Activated T-cell treated with anti-CD3 and anti-CD28 coated beads, Interleukin-2, amount 50 U/mL, for 24 hours (primary cell): ENCODE measurements around the gene TNFRSF4.
A peak's percentile ranks its signal among the peaks of the same experiment; 100 is the strongest.
"Not testable (repeated sequence)": the region's sequence is repeated elsewhere in the genome, so short reads cannot be mapped to it uniquely, and the experiment has no call there.

Experiments
- DNase-seq: peaks from one replicate; pipeline ENCODE4 v3.0.0-alpha.2; 2020
- H3K27ac Mint-ChIP-seq: 2 replicates; pipeline ENCODE4 v1.8.0; 2020; ENCODE audit warnings: mild to moderate bottlenecking, mixed read lengths
- H3K27me3 Mint-ChIP-seq: 2 replicates; pipeline ENCODE4 v1.8.0; 2020; ENCODE audit warnings: mixed read lengths
- H3K36me3 Mint-ChIP-seq: 2 replicates; pipeline ENCODE4 v1.8.0; 2020; ENCODE audit warnings: low read depth, mixed read lengths
- H3K4me1 Mint-ChIP-seq: 2 replicates; pipeline ENCODE4 v1.8.0; 2020; ENCODE audit warnings: low read depth, mixed read lengths
- H3K4me3 Mint-ChIP-seq: 2 replicates; pipeline ENCODE4 v1.8.0; 2020; ENCODE audit warnings: mild to moderate bottlenecking, moderate library complexity, mixed read lengths
- H3K9me3 Mint-ChIP-seq: 2 replicates; pipeline ENCODE4 v1.8.0; 2020; ENCODE audit warnings: mixed read lengths

Gene TNFRSF4

DNA sequence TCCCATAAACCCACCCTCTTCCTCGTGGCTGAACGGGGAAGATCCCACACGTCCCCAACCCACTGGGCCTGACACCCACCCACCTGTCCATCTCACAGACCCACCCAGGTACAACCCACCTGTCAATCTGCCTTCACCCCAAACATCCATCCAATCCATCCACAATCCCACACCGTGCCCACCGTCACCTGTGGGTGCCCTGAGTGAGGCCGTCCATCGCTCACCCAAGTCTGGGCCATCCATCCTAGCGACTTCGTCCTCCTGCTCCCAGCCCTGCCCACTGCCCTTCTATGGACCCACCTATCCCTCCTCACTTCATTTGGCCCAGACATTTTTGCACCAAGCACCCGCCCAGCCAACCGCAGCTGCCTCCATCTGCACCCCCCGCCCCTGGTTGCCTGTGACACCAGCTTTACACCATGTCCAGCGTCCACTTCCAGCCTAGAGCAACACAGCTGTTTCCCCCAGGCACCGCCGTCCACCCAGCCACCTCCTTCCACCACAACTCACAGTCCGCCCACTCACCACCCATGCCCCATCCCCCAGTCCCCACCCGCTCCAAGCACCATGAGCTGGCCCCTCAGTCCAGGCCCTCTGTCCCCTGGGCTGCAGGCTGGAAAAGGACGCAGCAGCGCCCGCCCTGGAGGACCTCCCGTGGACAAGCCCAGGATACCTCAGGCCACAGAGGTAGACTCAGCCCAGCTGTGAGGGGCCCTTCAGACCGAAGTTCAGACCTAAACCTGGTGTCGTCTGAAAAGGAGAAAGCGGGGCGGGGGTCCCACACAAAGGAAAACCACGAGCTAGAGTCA, 32.6 kb downstream of the TNFRSF4 start:
- DNase-seq, result no peak
- H3K4me3 Mint-ChIP-seq, result no peak overlapping the region
- no peaks in the 10 kb centered on the region for H3K36me3 Mint-ChIP-seq
- peaks cover 2% of the 10 kb centered on the region for H3K4me1 Mint-ChIP-seq
- no peaks in the 10 kb centered on the region for H3K9me3 Mint-ChIP-seq
- peaks cover 7% of the 10 kb centered on the region for H3K27me3 Mint-ChIP-seq
- H3K27ac Mint-ChIP-seq, result no peak overlapping the region

DNA sequence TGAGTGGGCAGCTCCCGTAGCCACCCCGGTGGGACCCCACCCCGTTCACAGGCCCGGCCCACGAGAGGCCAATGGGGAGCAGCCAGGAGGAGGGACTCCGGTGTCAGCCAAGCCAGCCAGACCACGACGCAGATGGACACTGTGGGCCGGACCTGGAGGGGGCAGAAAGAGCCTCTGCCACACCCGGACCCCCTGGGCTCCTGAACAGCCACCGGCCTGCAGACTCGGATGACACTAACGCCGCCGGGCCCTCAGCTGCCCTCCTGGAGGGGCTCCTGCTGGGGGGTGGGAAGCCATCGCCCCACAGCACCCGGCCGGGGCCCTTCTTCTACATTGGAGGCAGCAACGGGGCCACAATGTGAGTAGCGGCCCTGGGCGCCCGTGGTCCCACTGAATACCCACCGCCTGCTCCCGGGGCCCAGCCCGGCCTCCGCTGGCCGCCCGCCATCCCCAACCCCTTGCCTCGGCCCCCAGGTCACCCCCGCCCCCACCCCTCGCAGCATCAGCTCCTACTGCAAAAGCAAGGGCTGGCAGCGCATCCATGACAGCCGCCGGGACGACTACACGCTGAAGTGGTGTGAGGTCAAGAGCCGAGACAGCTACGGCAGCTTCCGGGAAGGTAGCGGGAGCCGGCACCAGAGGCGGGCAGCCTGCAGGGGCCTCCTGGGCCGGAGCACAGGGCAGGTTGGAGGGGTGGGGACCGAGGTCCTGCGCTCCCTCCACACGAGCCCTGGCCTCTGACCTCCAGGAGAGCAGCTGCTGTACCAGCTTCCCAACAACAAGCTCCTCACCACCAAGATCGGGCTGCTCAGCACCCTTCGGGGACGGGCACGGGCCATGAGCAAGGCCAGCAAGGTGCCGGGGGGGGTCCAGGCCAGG, 33.7 kb downstream of the TNFRSF4 start:
- DNase-seq, result no peak

DNA sequence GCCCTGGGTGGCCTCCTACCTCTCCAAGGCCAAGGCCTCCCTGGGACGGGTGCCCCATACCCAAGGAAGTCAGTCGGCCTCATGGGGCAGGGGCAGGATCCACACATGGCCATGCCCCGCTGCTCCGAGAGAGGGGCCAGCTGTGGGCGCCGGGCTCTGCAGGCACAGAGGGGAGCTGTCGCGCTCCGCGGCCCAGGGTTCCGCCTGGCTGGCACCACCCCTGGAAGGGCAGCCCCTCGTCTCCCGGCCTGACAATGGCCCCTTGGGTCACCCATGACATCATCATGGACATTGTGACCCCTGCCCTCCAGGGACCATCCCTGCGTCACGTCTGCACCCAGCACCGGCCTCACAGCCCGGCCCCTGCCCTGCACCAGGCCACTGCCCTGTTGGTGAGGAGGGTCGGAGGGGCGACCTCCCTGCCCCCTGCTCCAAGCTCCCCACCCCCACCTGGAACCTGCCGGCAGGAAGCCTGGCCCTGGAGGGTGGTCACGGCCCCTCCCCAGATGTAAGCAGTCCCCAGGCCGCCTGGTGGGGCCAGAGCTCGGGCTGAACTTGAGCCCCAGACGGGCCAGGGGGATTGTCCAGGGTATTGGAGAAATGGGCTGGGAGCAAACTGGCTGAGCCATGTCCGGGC, 34.5 kb downstream of the TNFRSF4 start:
- no peak overlapping the region for H3K27ac Mint-ChIP-seq
- no peaks in the 10 kb centered on the region for H3K9me3 Mint-ChIP-seq
- H3K4me3 Mint-ChIP-seq, result no peak overlapping the region
- peaks cover 4% of the 10 kb centered on the region for H3K4me1 Mint-ChIP-seq
- DNase-seq, result no peak
- no peaks in the 10 kb centered on the region for H3K36me3 Mint-ChIP-seq
- peaks cover 7% of the 10 kb centered on the region for H3K27me3 Mint-ChIP-seq

More for the DNA sequence above, 33.7 kb downstream of the TNFRSF4 start:
- Mint-ChIP-seq H3K27ac (no peak overlapping the region), H3K4me1 (peaks cover 2% of the 10 kb centered on the region), H3K36me3 (no peaks in the 10 kb centered on the region), H3K9me3 (no peaks in the 10 kb centered on the region), H3K27me3 (peaks cover 7% of the 10 kb centered on the region), H3K4me3 (no peak overlapping the region)

DNA sequence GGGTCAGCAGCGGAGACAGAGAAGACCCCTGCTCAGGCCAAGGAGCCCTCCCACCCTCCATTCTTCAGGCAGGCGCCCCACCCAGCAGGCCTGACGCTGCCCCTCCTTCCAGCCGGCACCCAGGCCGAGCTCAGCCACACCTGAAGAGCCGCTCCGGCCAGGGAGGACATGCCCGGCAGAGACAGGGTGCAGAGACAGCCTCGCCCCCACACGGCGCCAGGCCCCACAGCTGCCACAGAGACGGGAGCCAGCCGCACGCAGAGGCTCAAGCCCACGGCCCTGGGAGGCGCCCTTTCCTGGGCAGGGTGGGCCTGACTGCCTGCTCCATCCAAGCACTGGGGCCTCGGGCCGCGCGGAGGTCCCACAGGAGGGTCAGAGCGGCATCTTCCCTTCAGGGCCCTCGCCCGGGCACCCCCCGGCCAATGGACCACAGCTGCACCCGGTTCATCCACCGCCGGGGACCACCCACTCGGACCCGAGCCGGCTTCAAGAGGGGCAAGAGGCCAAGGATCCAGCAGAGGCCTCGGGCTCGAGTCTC, 35.1 kb downstream of the TNFRSF4 start:
- no peak overlapping the region for H3K4me3 Mint-ChIP-seq
- H3K9me3 Mint-ChIP-seq, result no peaks in the 10 kb centered on the region
- no peak for DNase-seq
- H3K27me3 Mint-ChIP-seq, result peaks cover 7% of the 10 kb centered on the region
- no peaks in the 10 kb centered on the region for H3K36me3 Mint-ChIP-seq
- peaks cover 8% of the 10 kb centered on the region for H3K4me1 Mint-ChIP-seq
- H3K27ac Mint-ChIP-seq, result no peak overlapping the region

DNA sequence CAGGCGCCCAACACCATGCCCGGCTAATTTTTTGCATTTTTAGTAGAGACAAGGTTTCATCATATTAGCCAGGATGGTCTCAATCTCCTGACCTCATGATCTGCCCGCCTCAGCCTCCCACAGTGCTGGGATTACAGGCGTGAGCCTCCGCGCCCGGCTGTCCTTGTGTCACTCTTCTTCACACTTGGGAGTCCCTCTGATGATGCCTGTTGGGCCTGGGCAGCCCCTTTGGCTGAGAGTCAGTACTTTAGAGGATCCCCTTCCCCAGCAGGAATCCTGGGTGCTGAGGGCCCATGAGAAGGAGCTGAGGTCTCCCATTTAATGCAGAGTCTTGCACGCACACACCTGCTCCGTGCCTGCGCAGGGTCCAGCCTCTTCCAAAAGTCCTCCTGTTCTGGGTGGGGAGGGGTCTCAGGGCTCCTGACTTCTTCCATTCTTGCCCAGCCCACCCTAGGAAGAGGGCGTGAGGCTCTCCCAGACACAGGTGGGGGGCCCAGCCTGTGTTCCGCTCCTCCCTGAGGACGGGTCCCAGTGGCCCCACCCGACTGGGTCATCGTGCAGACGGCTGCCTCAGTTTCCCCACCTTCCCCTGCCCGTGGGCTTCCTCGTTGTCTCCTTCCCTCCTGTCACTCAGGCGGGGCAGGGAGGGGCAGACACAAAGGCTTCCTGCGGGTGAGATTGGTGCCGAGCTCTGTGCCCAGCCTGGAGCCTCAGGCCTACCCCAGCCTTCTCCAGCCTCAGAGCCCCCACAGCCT, 36.3 kb downstream of the TNFRSF4 start:
- DNase-seq, result no peak
- Mint-ChIP-seq H3K36me3 (no peaks in the 10 kb centered on the region), H3K9me3 (no peaks in the 10 kb centered on the region), H3K4me1 (peaks cover 14% of the 10 kb centered on the region), H3K4me3 (no peak overlapping the region), H3K27me3 (peaks cover 7% of the 10 kb centered on the region), H3K27ac (no peak overlapping the region)

DNA sequence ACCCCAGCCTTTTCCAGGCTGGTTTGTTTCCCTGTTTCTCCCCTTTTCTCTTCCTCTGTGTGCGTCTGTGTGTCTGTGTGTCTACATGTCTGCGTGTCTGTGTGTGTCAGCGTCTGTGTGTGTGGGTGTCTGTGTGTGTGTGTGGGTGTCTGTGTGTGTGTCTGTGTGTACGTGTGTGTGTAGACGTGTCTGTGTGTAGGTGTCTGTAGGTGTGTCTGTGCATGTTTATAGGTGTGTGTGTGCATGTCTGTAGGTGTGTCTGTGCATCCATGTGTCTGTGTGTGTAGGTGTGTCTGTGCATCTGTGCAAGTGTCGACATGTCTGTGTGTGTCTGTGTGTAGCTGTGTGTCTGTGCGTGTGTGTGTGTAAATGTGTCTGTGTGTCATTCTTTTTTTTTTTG, 37.0 kb downstream of the TNFRSF4 start:
- Mint-ChIP-seq H3K4me1 (peaks cover 16% of the 10 kb centered on the region), H3K27me3 (peaks cover 11% of the 10 kb centered on the region), H3K9me3 (no peaks in the 10 kb centered on the region), H3K27ac (peak overlapping the region; percentile 15), H3K4me3 (no peak overlapping the region), H3K36me3 (no peaks in the 10 kb centered on the region)
- no peak for DNase-seq

DNA sequence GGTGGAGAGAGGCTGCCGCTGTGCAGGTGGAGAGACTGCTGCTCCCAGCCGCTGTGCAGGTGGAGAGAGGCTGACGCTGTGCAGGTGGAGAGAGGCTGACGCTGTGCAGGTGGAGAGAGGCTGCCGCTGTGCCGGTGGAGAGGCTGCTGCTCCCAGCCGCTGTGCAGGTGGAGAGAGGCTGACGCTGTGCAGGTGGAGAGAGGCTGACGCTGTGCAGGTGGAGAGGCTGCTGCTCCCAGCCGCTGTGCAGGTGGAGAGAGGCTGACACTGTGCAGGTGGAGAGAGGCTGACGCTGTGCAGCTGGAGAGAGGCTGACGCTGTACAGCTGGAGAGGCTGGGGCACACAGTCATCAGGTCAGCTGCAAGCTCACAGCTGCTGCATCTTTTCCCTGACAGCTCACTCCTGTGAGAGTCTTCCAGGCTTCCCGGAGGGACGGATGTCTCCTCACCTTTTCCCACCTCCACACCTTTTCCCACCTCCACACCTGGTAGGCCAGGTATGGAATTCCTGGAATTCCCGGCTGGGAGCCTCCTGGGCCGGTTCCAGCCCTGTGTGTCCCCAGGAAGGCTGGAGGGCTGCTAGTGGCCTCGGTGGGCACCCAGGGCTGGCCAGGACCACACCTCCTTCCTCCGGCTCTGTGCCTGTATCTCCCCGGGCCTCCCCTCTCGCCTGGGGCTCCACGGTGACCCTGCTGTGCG, 37.7 kb downstream of the TNFRSF4 start:
- not testable (repeated sequence) for H3K27ac Mint-ChIP-seq, H3K36me3 Mint-ChIP-seq, H3K9me3 Mint-ChIP-seq, H3K4me3 Mint-ChIP-seq, H3K27me3 Mint-ChIP-seq, DNase-seq
- H3K4me1 Mint-ChIP-seq, result peaks cover 17% of the 10 kb centered on the region

DNA sequence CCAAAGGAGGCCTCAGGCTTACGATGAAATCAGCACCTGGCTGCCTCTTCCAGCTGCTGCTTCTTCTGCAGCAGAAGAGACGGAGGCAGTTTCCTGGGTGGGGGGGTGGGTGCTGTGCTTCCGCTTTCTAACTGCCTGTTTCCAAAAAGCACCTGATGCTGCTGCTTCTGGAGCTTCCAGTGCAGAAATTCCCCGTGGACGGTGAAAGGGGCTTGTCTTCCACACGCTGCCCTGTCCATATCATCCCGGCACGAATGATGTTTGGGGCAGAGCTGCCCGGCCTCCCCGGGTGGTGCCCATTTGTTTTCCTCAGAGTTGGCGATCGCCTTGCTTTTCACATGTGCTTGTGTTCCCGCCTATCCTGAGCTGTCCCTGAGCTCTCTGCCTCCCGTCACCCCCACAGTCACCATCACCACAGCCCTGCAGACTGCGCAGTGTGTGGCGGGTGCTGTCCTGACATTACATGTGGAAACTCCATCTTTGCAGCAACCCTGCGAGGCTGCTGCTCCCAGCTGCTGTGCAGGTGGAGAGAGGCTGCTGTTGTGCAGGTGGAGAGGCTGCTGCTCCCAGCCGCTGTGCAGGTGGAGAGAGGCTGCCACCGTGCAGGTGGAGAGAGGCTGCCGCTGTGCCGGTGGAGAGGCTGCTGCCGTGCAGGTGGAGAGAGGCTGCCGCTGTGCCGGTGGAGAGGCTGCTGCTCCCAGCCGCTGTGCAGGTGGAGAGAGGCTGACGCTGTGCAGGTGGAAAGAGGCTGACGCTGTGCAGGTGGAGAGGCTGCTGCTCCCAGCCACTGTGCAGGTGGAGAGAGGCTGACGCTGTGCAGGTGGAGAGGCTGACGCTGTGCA, 38.5 kb downstream of the TNFRSF4 start:
- no peak for DNase-seq
- Mint-ChIP-seq H3K9me3 (no peaks in the 10 kb centered on the region), H3K27me3 (peaks cover 4% of the 10 kb centered on the region), H3K4me1 (peaks cover 17% of the 10 kb centered on the region), H3K36me3 (no peaks in the 10 kb centered on the region), H3K27ac (no peak overlapping the region), H3K4me3 (no peak overlapping the region)

DNA sequence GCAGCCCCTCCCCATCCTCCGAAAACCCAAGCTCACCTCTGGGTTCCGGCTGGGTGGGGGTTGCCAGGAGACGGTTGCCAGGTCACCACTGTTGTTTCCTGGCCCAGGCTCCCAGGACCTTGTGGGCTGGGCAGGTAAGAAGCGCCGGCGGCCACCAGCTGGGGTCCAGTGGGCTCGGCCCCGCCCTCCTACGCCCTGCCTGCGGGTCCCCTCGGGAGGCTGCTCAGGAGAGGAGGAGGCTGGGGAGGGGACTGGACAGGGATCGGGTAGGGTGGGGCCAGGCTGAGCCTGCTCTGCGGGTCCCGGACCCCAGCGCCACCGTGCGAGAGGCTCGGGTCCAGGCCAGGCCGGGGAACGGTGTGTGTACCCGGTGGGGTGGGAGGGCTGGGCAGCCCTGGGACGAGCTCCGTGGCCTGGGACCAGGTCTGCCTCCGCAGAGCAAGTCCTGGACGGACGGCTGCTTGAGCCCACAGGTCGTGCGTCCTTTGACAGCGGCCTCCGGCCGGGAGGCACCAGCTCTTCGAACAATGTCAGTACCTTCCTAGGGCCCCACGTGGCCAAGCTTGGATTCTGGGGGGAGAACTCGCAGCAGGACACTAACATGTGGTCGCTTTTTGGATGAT, 40.0 kb downstream of the TNFRSF4 start, which contains the start of gene TTLL10:
TTLL10 (plus strand) TSS at position 88 of the 623 bp plus-strand sequence. CDS start 5,336 bp downstream, outside the sequence.
- DNase-seq, result peak; percentile 57
- H3K9me3 Mint-ChIP-seq, result no peaks in the 10 kb centered on the region
- peaks cover 9% of the 10 kb centered on the region for H3K27me3 Mint-ChIP-seq
- no peak within 1 kb of the TSS for H3K27ac Mint-ChIP-seq
- H3K4me1 Mint-ChIP-seq, result peaks cover 23% of the 10 kb centered on the region
- no peaks in the 10 kb centered on the region for H3K36me3 Mint-ChIP-seq
- no peak within 1 kb of the TSS for H3K4me3 Mint-ChIP-seq

DNA sequence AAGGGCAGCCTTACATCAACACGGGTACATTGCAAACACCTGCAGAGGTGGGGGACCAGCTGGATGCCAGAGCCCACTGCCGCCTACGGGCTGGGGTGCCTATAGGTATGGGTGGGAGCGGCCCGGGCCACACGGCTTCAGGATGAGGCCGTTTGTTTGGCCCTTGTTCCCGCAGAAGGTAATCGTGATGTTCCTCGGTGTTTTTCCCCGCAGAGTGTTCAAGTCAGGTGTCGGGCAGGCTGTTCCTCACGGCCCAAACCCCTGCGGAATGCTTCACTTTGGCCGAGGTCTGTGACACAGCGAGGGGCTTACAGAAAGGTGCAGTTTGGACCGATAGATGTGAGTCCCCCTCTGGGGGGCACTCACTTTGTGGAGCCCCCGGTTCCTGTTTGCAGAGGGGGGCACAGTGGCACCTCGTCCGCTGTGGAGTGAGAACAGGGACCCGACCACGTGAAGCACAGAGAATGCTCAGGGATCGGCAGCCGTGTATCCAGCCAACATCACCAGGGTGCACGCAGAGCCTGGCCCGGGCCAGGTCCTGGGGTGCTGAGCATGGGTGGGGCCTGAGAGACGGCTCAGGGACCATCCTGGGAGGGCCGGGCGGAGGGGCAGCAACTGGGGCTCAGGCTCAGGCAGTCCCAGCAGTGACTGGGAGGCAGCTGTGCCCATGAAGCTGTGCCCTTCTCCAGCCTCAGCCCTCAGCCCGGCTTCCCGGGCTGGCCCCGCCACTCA, 40.7 kb downstream of the TNFRSF4 start:
- no peak overlapping the region for H3K27ac Mint-ChIP-seq
- H3K36me3 Mint-ChIP-seq, result no peaks in the 10 kb centered on the region
- no peak overlapping the region for H3K4me3 Mint-ChIP-seq

DNA sequence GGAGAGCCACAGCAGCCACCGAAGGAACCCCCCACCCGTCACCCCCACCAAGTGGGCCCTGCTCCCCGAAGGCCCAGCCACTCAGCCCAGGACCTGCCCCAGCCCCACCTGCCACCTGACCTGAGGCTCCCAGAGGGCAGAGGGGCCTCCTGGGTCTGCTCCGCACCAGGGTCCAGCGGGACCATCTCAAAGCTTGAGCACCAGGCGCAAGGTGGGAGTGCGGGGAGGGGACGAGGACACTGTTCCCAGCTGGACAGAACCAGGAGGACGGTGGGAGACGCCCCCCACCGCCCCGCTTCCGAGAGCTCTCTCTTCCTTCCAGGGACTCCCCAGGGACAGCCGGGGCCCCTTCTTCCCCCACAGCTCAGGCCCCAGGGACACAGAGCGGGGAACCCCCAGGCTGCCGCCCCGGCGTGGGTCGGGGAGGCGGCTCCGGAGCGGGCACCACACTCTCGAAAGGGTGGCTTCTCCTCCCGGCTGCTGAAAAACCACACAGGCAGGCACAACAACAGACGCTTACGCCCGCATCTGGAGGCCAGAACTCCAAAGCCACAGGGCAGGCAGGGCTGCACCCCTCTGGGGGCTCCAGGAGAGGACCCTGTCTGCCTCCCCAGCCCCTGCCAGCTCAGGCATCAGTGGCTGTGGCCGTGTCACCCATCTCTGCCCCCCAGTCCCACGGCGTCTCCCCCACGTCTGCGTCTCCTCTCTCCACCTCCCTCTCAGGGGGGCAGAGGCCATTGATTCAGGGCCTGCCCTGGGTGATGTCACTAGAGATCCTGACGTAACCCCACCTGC, 42.2 kb downstream of the TNFRSF4 start:
- peaks cover 9% of the 10 kb centered on the region for H3K27me3 Mint-ChIP-seq
- peaks cover 23% of the 10 kb centered on the region for H3K4me1 Mint-ChIP-seq
- no peaks in the 10 kb centered on the region for H3K36me3 Mint-ChIP-seq
- H3K9me3 Mint-ChIP-seq, result no peaks in the 10 kb centered on the region
- H3K27ac Mint-ChIP-seq, result peak overlapping the region; percentile 26
- DNase-seq, result peak; percentile 54
- H3K4me3 Mint-ChIP-seq, result no peak overlapping the region

More for the DNA sequence above, 40.7 kb downstream of the TNFRSF4 start:
- Mint-ChIP-seq H3K4me1 (peaks cover 23% of the 10 kb centered on the region), H3K9me3 (no peaks in the 10 kb centered on the region), H3K27me3 (peaks cover 9% of the 10 kb centered on the region)
- no peak for DNase-seq
